Loucy (cell line): ENCODE measurements around the gene RAB40B.

Experiments
- H2AFZ ChIP-seq: fragments of 200-600 bp; sonication (generic); 2 replicates; pipeline ENCODE4 v1.6.0; 2016; ENCODE audit warnings: antibody characterized with exemption, mild to moderate bottlenecking, low read length, moderate library complexity
- H3F3A ChIP-seq: fragments of 200-600 bp; 2 replicates; pipeline ENCODE4 v1.6.0; 2016; ENCODE audit warnings: antibody characterized with exemption, low read depth, mild to moderate bottlenecking
- H3K27me3 ChIP-seq: fragments of 200-600 bp; sonication (generic); 2 replicates; pipeline ENCODE4 v1.6.1; 2014; ENCODE audit warnings: low read length, mild to moderate bottlenecking; ENCODE audit not compliant: insufficient read depth, poor library complexity, severe bottlenecking
- H3K36me3 ChIP-seq: fragments of 200-600 bp; sonication (generic); 2 replicates; pipeline ENCODE4 v1.6.1; 2016; ENCODE audit warnings: low read length; ENCODE audit not compliant: insufficient read depth
- H3K4me1 ChIP-seq: fragments of 200-600 bp; sonication (generic); 2 replicates; pipeline ENCODE4 v1.5.1; 2014; ENCODE audit warnings: low read length, mild to moderate bottlenecking; ENCODE audit not compliant: insufficient read depth, poor library complexity, severe bottlenecking
- H3K4me2 ChIP-seq: fragments of 200-600 bp; sonication (generic); 2 replicates; pipeline ENCODE4 v1.6.0; 2014; ENCODE audit warnings: antibody characterized with exemption, low read length, low read depth, mild to moderate bottlenecking; ENCODE audit not compliant: poor library complexity, severe bottlenecking
- H3K4me3 ChIP-seq: fragments of 200-600 bp; sonication (generic); 2 replicates; pipeline ENCODE4 v1.5.1; 2014; ENCODE audit warnings: low read length, mild to moderate bottlenecking, mixed read lengths; ENCODE audit not compliant: poor library complexity, severe bottlenecking
- H3K79me2 ChIP-seq: fragments of 200-600 bp; sonication (generic); 2 replicates; pipeline ENCODE4 v1.6.1; 2014; ENCODE audit warnings: low read length; ENCODE audit not compliant: insufficient read depth
- H3K9ac ChIP-seq: fragments of 200-600 bp; sonication (generic); 2 replicates; pipeline ENCODE4 v1.6.0; 2014; ENCODE audit warnings: mild to moderate bottlenecking, low read depth, low read length, moderate library complexity; ENCODE audit not compliant: poor library complexity, severe bottlenecking
- H3K9me2 ChIP-seq: fragments of 200-600 bp; sonication (generic); replicated peaks from 2 replicates; pipeline ENCODE4 v1.6.1; 2016; ENCODE audit warnings: low read depth, low read length, mixed read lengths
- H3K9me3 ChIP-seq: fragments of 200-600 bp; sonication (generic); 2 replicates; pipeline ENCODE4 v1.6.1; 2014; ENCODE audit warnings: mild to moderate bottlenecking, antibody characterized with exemption, low read length, low read depth; ENCODE audit not compliant: insufficient read depth
- H4K20me1 ChIP-seq: fragments of 200-600 bp; sonication (generic); 2 replicates; pipeline ENCODE4 v1.6.0; 2014; ENCODE audit warnings: antibody characterized with exemption, low read length, mild to moderate bottlenecking; ENCODE audit not compliant: insufficient read depth, poor library complexity, severe bottlenecking
- EZH2phosphoT487 ChIP-seq: fragments of 200-600 bp; IDR thresholded peaks from 2 replicates; pipeline ENCODE4 v1.6.1; 2018; ENCODE audit warnings: antibody characterized with exemption, mild to moderate bottlenecking, moderate library complexity, borderline replicate concordance
- TF ChIP-seq, protein P1 (sequence below): fragments of 200-600 bp; sonication (generic); conservative IDR thresholded peaks from 2 replicates; pipeline ENCODE4 v1.5.1; 2014; ENCODE audit warnings: mild to moderate bottlenecking, antibody characterized with exemption, low read length

RAB40B gene

DNA sequence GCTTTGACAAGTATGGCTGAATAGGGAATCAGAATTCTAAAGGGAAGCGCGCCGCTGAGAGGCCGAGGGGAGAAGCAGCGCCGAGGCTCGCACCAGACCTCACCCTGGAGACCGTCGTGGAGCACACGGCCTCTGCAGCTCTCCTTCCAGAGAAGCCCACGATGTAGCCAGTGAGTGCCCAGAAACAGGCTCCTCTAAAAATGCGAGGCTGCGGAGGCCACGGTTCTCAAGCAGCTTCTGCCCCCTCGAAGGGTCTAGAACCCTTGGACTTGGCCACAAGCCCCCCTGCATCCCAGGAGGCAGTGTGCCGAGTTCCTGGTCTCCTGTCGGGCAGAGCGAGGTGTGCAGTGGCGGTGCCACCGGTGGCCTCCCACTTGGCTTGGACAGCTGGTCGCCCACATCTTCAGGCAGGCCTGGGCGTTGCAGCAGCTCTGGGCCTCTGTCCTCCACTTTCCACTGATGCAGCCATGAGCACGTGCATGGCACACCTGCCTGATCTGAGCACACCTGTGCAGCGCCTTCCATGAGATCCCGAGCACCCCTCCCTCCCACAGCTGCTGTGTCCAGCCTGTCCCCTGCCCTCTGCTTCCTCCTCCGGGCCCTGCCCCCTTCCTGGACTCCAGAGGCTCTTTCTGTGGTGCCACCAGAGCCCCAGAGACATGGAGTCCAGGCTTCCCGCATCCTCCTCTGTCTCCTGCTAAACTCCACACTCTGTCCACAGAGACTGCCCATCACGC, 31.4 kb downstream of the RAB40B start:
- H3K4me1 ChIP-seq, result peaks cover 8% of the 10 kb centered on the region
- no peaks in the 10 kb centered on the region for H3K9me2 ChIP-seq
- H2AFZ ChIP-seq, result no peak overlapping the region
- H3F3A ChIP-seq, result no peaks in the 10 kb centered on the region
- no peak overlapping the region for H3K9ac ChIP-seq
- no peaks in the 10 kb centered on the region for H4K20me1 ChIP-seq
- H3K79me2 ChIP-seq, result no peaks in the 10 kb centered on the region
- no peaks in the 10 kb centered on the region for H3K27me3 ChIP-seq
- H3K4me3 ChIP-seq, result no peak overlapping the region
- TF ChIP-seq, protein P1, sequence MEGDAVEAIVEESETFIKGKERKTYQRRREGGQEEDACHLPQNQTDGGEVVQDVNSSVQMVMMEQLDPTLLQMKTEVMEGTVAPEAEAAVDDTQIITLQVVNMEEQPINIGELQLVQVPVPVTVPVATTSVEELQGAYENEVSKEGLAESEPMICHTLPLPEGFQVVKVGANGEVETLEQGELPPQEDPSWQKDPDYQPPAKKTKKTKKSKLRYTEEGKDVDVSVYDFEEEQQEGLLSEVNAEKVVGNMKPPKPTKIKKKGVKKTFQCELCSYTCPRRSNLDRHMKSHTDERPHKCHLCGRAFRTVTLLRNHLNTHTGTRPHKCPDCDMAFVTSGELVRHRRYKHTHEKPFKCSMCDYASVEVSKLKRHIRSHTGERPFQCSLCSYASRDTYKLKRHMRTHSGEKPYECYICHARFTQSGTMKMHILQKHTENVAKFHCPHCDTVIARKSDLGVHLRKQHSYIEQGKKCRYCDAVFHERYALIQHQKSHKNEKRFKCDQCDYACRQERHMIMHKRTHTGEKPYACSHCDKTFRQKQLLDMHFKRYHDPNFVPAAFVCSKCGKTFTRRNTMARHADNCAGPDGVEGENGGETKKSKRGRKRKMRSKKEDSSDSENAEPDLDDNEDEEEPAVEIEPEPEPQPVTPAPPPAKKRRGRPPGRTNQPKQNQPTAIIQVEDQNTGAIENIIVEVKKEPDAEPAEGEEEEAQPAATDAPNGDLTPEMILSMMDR, result no peak
- H3K4me2 ChIP-seq, result no peak overlapping the region
- no peaks in the 10 kb centered on the region for H3K36me3 ChIP-seq
- no peaks in the 10 kb centered on the region for H3K9me3 ChIP-seq

DNA sequence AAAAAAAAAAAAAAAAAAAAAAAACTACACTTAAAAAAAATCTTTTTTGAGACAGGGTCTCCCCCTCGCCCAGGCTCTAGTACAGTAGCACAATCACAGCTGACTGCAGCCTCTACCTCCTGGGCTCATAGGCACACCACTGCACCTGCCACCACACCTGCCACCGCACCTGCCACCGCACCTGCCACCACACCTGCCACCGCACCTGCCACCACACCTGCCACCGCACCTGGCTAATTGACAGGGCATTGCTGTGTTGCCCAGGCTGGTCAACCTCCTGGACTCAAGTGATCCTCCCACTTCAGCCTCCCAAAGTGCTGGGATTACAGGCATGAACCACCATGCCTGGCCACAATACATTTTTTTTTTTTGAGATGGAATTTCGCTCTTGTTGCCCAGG, 32.6 kb downstream of the RAB40B start:
- Histone ChIP-seq H4K20me1 (no peaks in the 10 kb centered on the region), H3K9ac (no peak overlapping the region), H3K36me3 (no peaks in the 10 kb centered on the region), H3K9me2 (no peaks in the 10 kb centered on the region), H3K79me2 (no peaks in the 10 kb centered on the region), H3K4me1 (peaks cover 8% of the 10 kb centered on the region), H2AFZ (no peak overlapping the region), H3K4me2 (no peak overlapping the region), H3F3A (no peaks in the 10 kb centered on the region), H3K27me3 (no peaks in the 10 kb centered on the region), H3K9me3 (no peaks in the 10 kb centered on the region), H3K4me3 (no peak overlapping the region)
- no peak for TF ChIP-seq EZH2phosphoT487
- TF ChIP-seq, protein P1, result no peak

DNA sequence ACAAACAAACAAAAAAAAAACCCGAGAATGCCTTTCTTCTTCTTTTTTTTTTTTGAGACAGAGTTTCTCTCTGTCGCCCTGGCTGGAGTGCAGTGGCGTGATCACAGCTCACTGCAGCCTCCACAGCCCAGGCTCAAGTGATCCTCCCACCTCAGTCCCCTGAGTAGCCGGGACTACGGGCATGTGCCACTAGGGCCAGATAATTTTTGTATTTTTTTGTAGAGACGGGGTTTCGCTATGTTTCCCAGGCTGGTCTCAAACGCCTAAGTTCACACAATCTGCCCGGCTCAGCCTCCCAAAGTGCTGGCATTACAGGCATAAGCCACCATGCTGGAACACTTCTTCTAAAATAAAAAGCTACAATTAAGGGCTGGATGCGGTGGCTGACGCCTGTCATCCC, 33.3 kb downstream of the RAB40B start:
- Histone ChIP-seq H3K79me2 (no peaks in the 10 kb centered on the region), H3K9me2 (no peaks in the 10 kb centered on the region), H3K36me3 (no peaks in the 10 kb centered on the region), H3K9me3 (no peaks in the 10 kb centered on the region), H2AFZ (no peak overlapping the region), H4K20me1 (no peaks in the 10 kb centered on the region), H3K4me3 (no peak overlapping the region), H3K27me3 (no peaks in the 10 kb centered on the region), H3K4me1 (peaks cover 8% of the 10 kb centered on the region), H3K4me2 (no peak overlapping the region), H3F3A (no peaks in the 10 kb centered on the region), H3K9ac (no peak overlapping the region)
- TF ChIP-seq, protein P1, result no peak
- no peak for TF ChIP-seq EZH2phosphoT487
